T-cell (primary cell): Measurements from ENCODE around the gene MRGPRF. TPM values are rescaled to one million over a fixed set of nuclear protein-coding genes. Genes with fewer than 3 reads are reported as not detected.
A peak's percentile ranks its signal among the peaks of the same experiment; 100 is the strongest.
"Not testable (repeated sequence)": the region's sequence is repeated elsewhere in the genome, so short reads cannot be mapped to it uniquely, and the experiment has no call there.

Experiments used
- ATAC-seq, 4 experiments: fragments of 200-7000 bp in 3 of 4; fragments of 150-1000 bp in 1 of 4; cut with Tn5 transposase; replicated peaks in 1 of 4; 1 replicate in 3 of 4; 2 replicates in 1 of 4; pipeline ENCODE4 v1.10.0; 2021; ENCODE audit warnings: moderate library complexity in 3 of 4, mild to moderate bottlenecking in 2 of 4, moderate number of reproducible peaks in 1 of 4
- CTCF ChIA-PET, 2 donors: fragments of 300-600 bp; sonication (Branson Sonifier 250); formaldehyde crosslinking; loops; one replicate each; lab custom pipeline; 2022; ENCODE audit warnings: antibody characterized with exemption in 2 of 2; lab: Charles Lee
- POLR2A ChIA-PET, 2 donors: fragments of 300-600 bp; sonication (Branson Sonifier 250); formaldehyde crosslinking; loops; one replicate each; lab custom pipeline; 2022; ENCODE audit warnings: antibody characterized with exemption in 2 of 2; lab: Charles Lee
- DNase-seq, 35 experiments: peaks; one replicate each; pipeline versions ENCODE4 v3.0.0 to v3.0.0-alpha.2; 2013 to 2023
- H3K27ac ChIP-seq: one replicate; pipeline ENCODE4 v1.5.1; 2013; ENCODE audit warnings: low read length
- H3K27me3 ChIP-seq, 2 experiments: replicated peaks in 1 of 2; 1 replicate in 1 of 2; 2 replicates in 1 of 2; pipeline versions ENCODE4 v1.6.1 to v1.7.0; 2013; ENCODE audit warnings: low read length in 1 of 2, mixed read lengths in 1 of 2; ENCODE audit not compliant: control insufficient read depth in 2 of 2, insufficient read depth in 2 of 2; ENCODE audit errors: extremely low read depth in 1 of 2
- H3K36me3 ChIP-seq, 2 donors: 1 replicate in 1 of 2; 2 replicates in 1 of 2; pipeline versions ENCODE4 v1.6.1 to v1.7.0; 2013; ENCODE audit warnings: low read length in 1 of 2; ENCODE audit not compliant: control insufficient read depth in 2 of 2, insufficient read depth in 1 of 2; ENCODE audit errors: extremely low read depth in 1 of 2
- H3K4me1 ChIP-seq, 2 experiments: 1 replicate in 1 of 2; 2 replicates in 1 of 2; pipeline versions ENCODE4 v1.6.1 to v1.7.0; 2013; ENCODE audit warnings: low read length in 2 of 2, mixed read lengths in 1 of 2; ENCODE audit not compliant: insufficient read depth in 2 of 2, control insufficient read depth in 1 of 2; ENCODE audit errors: extremely low read depth in 1 of 2
- H3K4me3 ChIP-seq, 2 donors: 1 replicate in 1 of 2; 2 replicates in 1 of 2; pipeline versions ENCODE4 v1.5.1 to v1.7.0; 2013; ENCODE audit warnings: mild to moderate bottlenecking in 2 of 2, low read length in 1 of 2, moderate library complexity in 1 of 2; ENCODE audit not compliant: control insufficient read depth in 1 of 2; ENCODE audit errors: extremely low read depth in 1 of 2
- H3K9me3 ChIP-seq: 2 replicates; pipeline ENCODE4 v1.7.0; 2013
- H3K27ac Mint-ChIP-seq, 2 donors: one replicate each; pipeline ENCODE4 v1.8.0; 2020 to 2021; ENCODE audit warnings: mild to moderate bottlenecking in 2 of 2, mixed read lengths in 2 of 2
- H3K27me3 Mint-ChIP-seq, 2 donors: one replicate each; pipeline ENCODE4 v1.8.0; 2021 to 2022; ENCODE audit warnings: mixed read lengths in 2 of 2
- H3K36me3 Mint-ChIP-seq: one replicate; pipeline ENCODE4 v1.8.0; 2021; ENCODE audit warnings: mixed read lengths
- H3K4me1 Mint-ChIP-seq, 3 donors: one replicate each; pipeline ENCODE4 v1.8.0; 2020 to 2022; ENCODE audit warnings: mixed read lengths in 3 of 3, mild to moderate bottlenecking in 1 of 3
- H3K4me3 Mint-ChIP-seq, 3 donors: one replicate each; pipeline ENCODE4 v1.8.0; 2020 to 2022; ENCODE audit warnings: mild to moderate bottlenecking in 3 of 3, mixed read lengths in 3 of 3, moderate library complexity in 3 of 3
- H3K9me3 Mint-ChIP-seq, 3 donors: one replicate each; pipeline ENCODE4 v1.8.0; 2020 to 2022; ENCODE audit warnings: mixed read lengths in 3 of 3
- WGBS: methylation state at CpG from one replicate; pipeline ENCODE4 v1.1.5; 2013; ENCODE audit warnings: missing lambda C conversion rate; ENCODE audit not compliant: insufficient coverage; 5-methylcytosine and 5-hydroxymethylcytosine counted together
- total RNA-seq, 35 experiments: library from RNA in 6 of 35; stranded (reverse) in 6 of 35; fragments of 120-200 nt in 1 of 35; gene quantifications; one replicate each; pipeline versions ENCODE4 v1.2.1 to v1.2.4 and lab custom pipeline; 2013 to 2026

MRGPRF gene
- total RNA-seq, 5 donors from 2014 or later (not counting 1 experiment from before 2014, with no cell fraction given) = not detected

GRCh38 chr11:68976563-68976962 is 36.5 kb downstream of the MRGPRF start:
- DNase-seq = no peak
- Mint-ChIP-seq H3K4me3 (no peak overlapping the region), H3K27me3 (peaks cover under 1 to 8% of the 10 kb centered on the region in 2 donors), H3K4me1 (peaks cover 0 to 2% (median 0%) of the 10 kb centered on the region in 3 donors), H3K27ac (no peak overlapping the region), H3K9me3 (no peaks in the 10 kb centered on the region), H3K36me3 (peaks cover 3% of the 10 kb centered on the region)
- no peak for ATAC-seq
- WGBS = 93% methylated on average over 3 of the region's 4 CpGs
- Histone ChIP-seq H3K9me3 (no peaks in the 10 kb centered on the region), H3K27me3 (peaks cover 0 to 23% of the 10 kb centered on the region in 2 experiments), H3K36me3 (no peaks in the 10 kb centered on the region), H3K4me3 (no peak overlapping the region), H3K4me1 (no peaks in the 10 kb centered on the region), H3K27ac (no peak overlapping the region)
- CTCF ChIA-PET = no interaction called here
- POLR2A ChIA-PET = no interaction called here

GRCh38 chr11:68976095-68976494 is 37.0 kb downstream of the MRGPRF start:
- H3K27ac ChIP-seq = no peak overlapping the region
- ChIA-PET POLR2A (no interaction called here), CTCF (no interaction called here)
- 64% methylated on average over 4 of the region's 4 CpGs for WGBS
- no peak for ATAC-seq
- no peaks in the 10 kb centered on the region for H3K9me3 ChIP-seq
- no peaks in the 10 kb centered on the region for H3K4me1 ChIP-seq
- Mint-ChIP-seq H3K9me3 (no peaks in the 10 kb centered on the region), H3K27ac (no peak overlapping the region), H3K36me3 (peaks cover 3% of the 10 kb centered on the region), H3K27me3 (peaks cover 5 to 10% of the 10 kb centered on the region in 2 donors), H3K4me1 (peaks cover 0 to 2% (median 0%) of the 10 kb centered on the region in 3 donors), H3K4me3 (no peak overlapping the region)
- H3K27me3 ChIP-seq = peaks cover 0 to 23% of the 10 kb centered on the region in 2 experiments
- no peaks in the 10 kb centered on the region for H3K36me3 ChIP-seq
- DNase-seq = no peak
- H3K4me3 ChIP-seq = no peak overlapping the region

GRCh38 chr11:68974421-68975194 is 38.4 kb downstream of the MRGPRF start:
- H3K9me3 Mint-ChIP-seq = no peaks in the 10 kb centered on the region
- WGBS = 94% methylated on average over 6 of the region's 23 CpGs
- peaks cover 5 to 10% of the 10 kb centered on the region in 2 donors for H3K27me3 Mint-ChIP-seq
- H3K36me3 ChIP-seq = no peaks in the 10 kb centered on the region
- peaks cover 3% of the 10 kb centered on the region for H3K36me3 Mint-ChIP-seq
- POLR2A ChIA-PET = no interaction called here
- no peaks in the 10 kb centered on the region for H3K4me1 ChIP-seq
- H3K27me3 ChIP-seq = peaks cover 0 to 20% of the 10 kb centered on the region in 2 experiments
- CTCF ChIA-PET = interaction anchor here in 1 of 2 donors (0.6 kb wide), 1 partner anchor 815 kb away, joined by 3 read pairs; no protein-coding TSS in a partner anchor
- ATAC-seq = peak in 3 of 4 experiments; percentile 26 to 55 (median 54)
- H3K4me3 Mint-ChIP-seq = no peak overlapping the region
- H3K4me1 Mint-ChIP-seq = peaks cover 0 to 2% (median 0%) of the 10 kb centered on the region in 3 donors
- H3K9me3 ChIP-seq = no peaks in the 10 kb centered on the region
- no peak overlapping the region for H3K27ac ChIP-seq
- H3K4me3 ChIP-seq = no peak overlapping the region
- DNase-seq = peak in 1 of 35 experiments; percentile 21
- H3K27ac Mint-ChIP-seq = no peak overlapping the region

- POLR2A ChIA-PET, H3K4me3 Mint-ChIP-seq, CTCF ChIA-PET, H3K9me3 ChIP-seq, H3K27ac Mint-ChIP-seq, H3K36me3 Mint-ChIP-seq, ATAC-seq, H3K9me3 Mint-ChIP-seq, DNase-seq, H3K4me1 ChIP-seq, H3K4me3 ChIP-seq, H3K27ac ChIP-seq, H3K36me3 ChIP-seq, H3K4me1 Mint-ChIP-seq: not testable (repeated sequence)
- H3K27me3 Mint-ChIP-seq = peaks cover 5 to 10% of the 10 kb centered on the region in 2 donors
- WGBS = 61% methylated on average over 7 of the region's 12 CpGs
- peaks cover 0 to 18% of the 10 kb centered on the region in 2 experiments for H3K27me3 ChIP-seq
Measured at GRCh38 chr11:68973706-68974105, 39.3 kb downstream of the MRGPRF start.

GRCh38 chr11:68973219-68973618 is 39.8 kb downstream of the MRGPRF start:
- Histone ChIP-seq H3K9me3 (no peaks in the 10 kb centered on the region), H3K4me3 (no peak overlapping the region), H3K36me3 (no peaks in the 10 kb centered on the region), H3K4me1 (no peaks in the 10 kb centered on the region), H3K27me3 (peaks cover 0 to 18% of the 10 kb centered on the region in 2 experiments), H3K27ac (no peak overlapping the region)
- 63% methylated on average over 2 of the region's 4 CpGs for WGBS
- ChIA-PET POLR2A (no interaction called here), CTCF (no interaction called here)
- H3K4me1 Mint-ChIP-seq = peaks cover 0 to 2% (median 0%) of the 10 kb centered on the region in 3 donors
- H3K36me3 Mint-ChIP-seq = peaks cover 3% of the 10 kb centered on the region
- H3K4me3 Mint-ChIP-seq = no peak overlapping the region
- ATAC-seq (no peak), DNase-seq (no peak)
- no peaks in the 10 kb centered on the region for H3K9me3 Mint-ChIP-seq
- no peak overlapping the region for H3K27ac Mint-ChIP-seq
- peaks cover 7 to 11% of the 10 kb centered on the region in 2 donors for H3K27me3 Mint-ChIP-seq

GRCh38 chr11:68970921-68971636 is 42.0 kb downstream of the MRGPRF start:
- Histone ChIP-seq H3K27me3 (peaks cover 0 to 13% of the 10 kb centered on the region in 2 experiments), H3K27ac (no peak overlapping the region), H3K4me1 (peaks cover 0 to 9% of the 10 kb centered on the region in 2 experiments), H3K36me3 (no peaks in the 10 kb centered on the region), H3K9me3 (no peaks in the 10 kb centered on the region), H3K4me3 (no peak overlapping the region)
- H3K4me3 Mint-ChIP-seq = no peak overlapping the region
- H3K4me1 Mint-ChIP-seq = peaks cover 3 to 15% (median 4%) of the 10 kb centered on the region in 3 donors
- ChIA-PET CTCF (no interaction called here), POLR2A (no interaction called here)
- peaks cover 7 to 9% of the 10 kb centered on the region in 2 donors for H3K27me3 Mint-ChIP-seq
- ATAC-seq (no peak), DNase-seq (no peak)
- H3K9me3 Mint-ChIP-seq = no peaks in the 10 kb centered on the region
- WGBS = 83% methylated on average over 7 of the region's 8 CpGs
- H3K36me3 Mint-ChIP-seq = peaks cover 6% of the 10 kb centered on the region
- no peak overlapping the region for H3K27ac Mint-ChIP-seq
